ENCODE data around the gene NR6A1.

NR6A1 gene

GRCh38 chr9:124803911-124804310, 32.8 kb upstream of the NR6A1 start:
- Histone ChIP-seq H3K27me3 (ENCODE audit: low read depth) (no peaks in the 10 kb centered on the region), H3K4me3 (no peak overlapping the region), H3K36me3 (replicated peaks) (no peaks in the 10 kb centered on the region), H3K9me3 (no peaks in the 10 kb centered on the region), H3K4me1 (no peaks in the 10 kb centered on the region)
- in situ Hi-C loops (cut with MboI; ENCODE audit: low sequenced_read_pairs), result no loop called here
- DNase-seq (ENCODE audit: low spot score in 2 of 2), result no peak

- in situ Hi-C loops (cut with MboI; ENCODE audit: low sequenced_read_pairs), result no loop called here
- Histone ChIP-seq H3K4me1 (no peaks in the 10 kb centered on the region), H3K36me3 (replicated peaks) (no peaks in the 10 kb centered on the region), H3K4me3 (no peak overlapping the region), H3K27me3 (ENCODE audit: low read depth) (no peaks in the 10 kb centered on the region), H3K9me3 (no peaks in the 10 kb centered on the region)
- DNase-seq (ENCODE audit: low spot score in 2 of 2), result no peak
These were observed 31.3 kb upstream of the NR6A1 start for GRCh38 chr9:124802426-124802825.

- DNase-seq (ENCODE audit: low spot score in 2 of 2), result no peak
- in situ Hi-C loops (cut with MboI; ENCODE audit: low sequenced_read_pairs), result no loop called here
- Histone ChIP-seq H3K36me3 (replicated peaks) (no peaks in the 10 kb centered on the region), H3K9me3 (no peaks in the 10 kb centered on the region), H3K27me3 (ENCODE audit: low read depth) (no peaks in the 10 kb centered on the region), H3K4me1 (no peaks in the 10 kb centered on the region), H3K4me3 (no peak overlapping the region)
These were observed 30.2 kb upstream of the NR6A1 start for GRCh38 chr9:124801356-124801755.

- H3K9me3 ChIP-seq, result no peaks in the 10 kb centered on the region
- H3K27me3 ChIP-seq (ENCODE audit: low read depth), result no peaks in the 10 kb centered on the region
- no peak for DNase-seq (ENCODE audit: low spot score in 2 of 2)
- in situ Hi-C loops (cut with MboI; ENCODE audit: low sequenced_read_pairs), result no loop called here
- no peak overlapping the region for H3K4me3 ChIP-seq
- H3K36me3 ChIP-seq (replicated peaks), result no peaks in the 10 kb centered on the region
- H3K4me1 ChIP-seq, result no peaks in the 10 kb centered on the region
These were observed 29.5 kb upstream of the NR6A1 start for GRCh38 chr9:124800306-124801259.

GRCh38 chr9:124799274-124800006, 28.3 kb upstream of the NR6A1 start:
- no peak for DNase-seq (ENCODE audit: low spot score in 2 of 2)
- in situ Hi-C loops (cut with MboI; ENCODE audit: low sequenced_read_pairs), result no loop called here
- no peaks in the 10 kb centered on the region for H3K27me3 ChIP-seq (ENCODE audit: low read depth)
- no peaks in the 10 kb centered on the region for H3K4me1 ChIP-seq
- H3K36me3 ChIP-seq (replicated peaks), result no peaks in the 10 kb centered on the region
- H3K9me3 ChIP-seq, result no peaks in the 10 kb centered on the region
- H3K4me3 ChIP-seq, result no peak overlapping the region

GRCh38 chr9:124797343-124798103, 26.4 kb upstream of the NR6A1 start:
- Histone ChIP-seq H3K9me3 (no peaks in the 10 kb centered on the region), H3K27me3 (ENCODE audit: low read depth) (no peaks in the 10 kb centered on the region), H3K36me3 (replicated peaks) (no peaks in the 10 kb centered on the region), H3K4me1 (no peaks in the 10 kb centered on the region), H3K4me3 (no peak overlapping the region)
- in situ Hi-C loops (cut with MboI; ENCODE audit: low sequenced_read_pairs), result no loop called here
- no peak for DNase-seq (ENCODE audit: low spot score in 2 of 2)

- H3K9me3 ChIP-seq, result no peaks in the 10 kb centered on the region
- H3K4me1 ChIP-seq, result no peaks in the 10 kb centered on the region
- H3K27me3 ChIP-seq (ENCODE audit: low read depth), result no peaks in the 10 kb centered on the region
- DNase-seq (ENCODE audit: low spot score in 2 of 2), result no peak
- in situ Hi-C loops (cut with MboI; ENCODE audit: low sequenced_read_pairs), result no loop called here
- no peaks in the 10 kb centered on the region for H3K36me3 ChIP-seq (replicated peaks)
- H3K4me3 ChIP-seq, result no peak overlapping the region
These were observed 24.8 kb upstream of the NR6A1 start for GRCh38 chr9:124795881-124796431.

- in situ Hi-C loops (cut with MboI; ENCODE audit: low sequenced_read_pairs), result no loop called here
- DNase-seq (ENCODE audit: low spot score in 2 of 2), result no peak
These were observed 23.9 kb upstream of the NR6A1 start for GRCh38 chr9:124794902-124795491.

GRCh38 chr9:124793015-124793541, 22.0 kb upstream of the NR6A1 start:
- no peaks in the 10 kb centered on the region for H3K4me1 ChIP-seq
- no peaks in the 10 kb centered on the region for H3K36me3 ChIP-seq (replicated peaks)
- in situ Hi-C loops (cut with MboI; ENCODE audit: low sequenced_read_pairs), result no loop called here
- H3K4me3 ChIP-seq, result no peak overlapping the region
- no peaks in the 10 kb centered on the region for H3K9me3 ChIP-seq
- no peaks in the 10 kb centered on the region for H3K27me3 ChIP-seq (ENCODE audit: low read depth)
- no peak for DNase-seq (ENCODE audit: low spot score in 2 of 2)

More at GRCh38 chr9:124794902-124795491, 23.9 kb upstream of the NR6A1 start:
- Histone ChIP-seq H3K4me3 (no peak overlapping the region), H3K36me3 (replicated peaks) (no peaks in the 10 kb centered on the region), H3K4me1 (no peaks in the 10 kb centered on the region), H3K9me3 (no peaks in the 10 kb centered on the region), H3K27me3 (ENCODE audit: low read depth) (no peaks in the 10 kb centered on the region)

GRCh38 chr9:124792257-124793014, 21.3 kb upstream of the NR6A1 start:
- H3K36me3 ChIP-seq (replicated peaks), result no peaks in the 10 kb centered on the region
- H3K9me3 ChIP-seq, result no peaks in the 10 kb centered on the region
- H3K4me3 ChIP-seq, result no peak overlapping the region
- no peak for DNase-seq (ENCODE audit: low spot score in 2 of 2)
- in situ Hi-C loops (cut with MboI; ENCODE audit: low sequenced_read_pairs), result no loop called here
- H3K4me1 ChIP-seq, result no peaks in the 10 kb centered on the region
- no peaks in the 10 kb centered on the region for H3K27me3 ChIP-seq (ENCODE audit: low read depth)

- in situ Hi-C loops (cut with MboI; ENCODE audit: low sequenced_read_pairs), result no loop called here
- Histone ChIP-seq H3K27me3 (ENCODE audit: low read depth) (no peaks in the 10 kb centered on the region), H3K9me3 (no peaks in the 10 kb centered on the region)
These were observed 19.8 kb upstream of the NR6A1 start for GRCh38 chr9:124790801-124791505.

GRCh38 chr9:124790301-124790700, 19.2 kb upstream of the NR6A1 start:
- Histone ChIP-seq H3K4me3 (no peak overlapping the region), H3K36me3 (replicated peaks) (no peaks in the 10 kb centered on the region), H3K4me1 (no peaks in the 10 kb centered on the region), H3K9me3 (no peaks in the 10 kb centered on the region), H3K27me3 (ENCODE audit: low read depth) (no peaks in the 10 kb centered on the region)
- DNase-seq (ENCODE audit: low spot score in 2 of 2), result no peak
- in situ Hi-C loops (cut with MboI; ENCODE audit: low sequenced_read_pairs), result no loop called here

More at GRCh38 chr9:124790801-124791505, 19.8 kb upstream of the NR6A1 start:
- H3K4me1 ChIP-seq, result no peaks in the 10 kb centered on the region
- no peak for DNase-seq (ENCODE audit: low spot score in 2 of 2)
- no peaks in the 10 kb centered on the region for H3K36me3 ChIP-seq (replicated peaks)
- no peak overlapping the region for H3K4me3 ChIP-seq

All from HAP-1 (cell line).